SH-SY5Y (cell line): ENCODE data around the gene YIPF3.

Experiments
- GATA2 ChIP-seq: IDR thresholded peaks from 2 replicates; pipeline ENCODE4 v1.6.1; 2011; ENCODE audit warnings: mild to moderate bottlenecking, low read depth, low read length
- GATA3 ChIP-seq: IDR thresholded peaks from 2 replicates; pipeline ENCODE4 v1.6.1; 2011; ENCODE audit warnings: low read depth, mild to moderate bottlenecking, low read length, moderate library complexity

GRCh38 chr6:43532201-43532600, 15.5 kb upstream of the YIPF3 start:
- no peak for TF ChIP-seq GATA3
- no peak for TF ChIP-seq GATA2
